Calu3 (cell line): ENCODE measurements around the gene CATSPERZ. TPM values are rescaled to one million over a fixed set of nuclear protein-coding genes. Genes with fewer than 3 reads are reported as not detected.

Experiments used
- BruUV-seq: library from RNA; stranded (reverse); fragments of 400-500 nt; replicated peaks from 2 replicates; lab custom pipeline; 2021; lab: Mats Ljungman, UMichigan
- CTCF ChIA-PET: fragments of 300-600 bp; sonication (Branson Sonifier 250); formaldehyde crosslinking; loops from one replicate; lab custom pipeline; 2022; ENCODE audit warnings: antibody characterized with exemption; lab: Charles Lee
- DNase-seq: peaks from one replicate; pipeline ENCODE4 v3.0.0; 2022
- H3K27ac Mint-ChIP-seq: one replicate; pipeline ENCODE4 v1.8.0; 2022; ENCODE audit warnings: mixed read lengths; ENCODE audit not compliant: unreplicated experiment
- H3K27me3 Mint-ChIP-seq: one replicate; pipeline ENCODE4 v1.8.0; 2022; ENCODE audit warnings: mixed read lengths; ENCODE audit not compliant: unreplicated experiment
- H3K36me3 Mint-ChIP-seq: one replicate; pipeline ENCODE4 v1.8.0; 2022; ENCODE audit warnings: mild to moderate bottlenecking, moderate library complexity, mixed read lengths; ENCODE audit not compliant: insufficient read depth, unreplicated experiment
- H3K4me1 Mint-ChIP-seq: one replicate; pipeline ENCODE4 v1.8.0; 2022; ENCODE audit warnings: mild to moderate bottlenecking, low read depth, mixed read lengths; ENCODE audit not compliant: unreplicated experiment
- H3K4me3 Mint-ChIP-seq: one replicate; pipeline ENCODE4 v1.8.0; 2022; ENCODE audit warnings: mild to moderate bottlenecking, low read depth, moderate library complexity, mixed read lengths; ENCODE audit not compliant: unreplicated experiment
- H3K9me3 Mint-ChIP-seq: one replicate; pipeline ENCODE4 v1.8.0; 2022; ENCODE audit warnings: low read depth, mixed read lengths; ENCODE audit not compliant: unreplicated experiment
- CTCF ChIP-seq: fragments of 200-600 bp; IDR thresholded peaks from one replicate; pipeline ENCODE4 v1.8.0; 2022; ENCODE audit warnings: antibody characterized with exemption; ENCODE audit not compliant: unreplicated experiment
- intact Hi-C: fragments of 100-400 bp; cut with micrococcal nuclease; formaldehyde crosslinking; loops from one replicate; pipeline ENCODE4 v1.10.0; 2022; ENCODE audit not compliant: unreplicated experiment
- total RNA-seq: library from RNA; stranded (reverse); gene quantifications from 2 replicates; pipeline ENCODE4 v1.2.3, GENCODE V29; 2022

The CATSPERZ gene
- total RNA-seq, 1 experiment from 2014 or later = 0.85 TPM

DNA sequence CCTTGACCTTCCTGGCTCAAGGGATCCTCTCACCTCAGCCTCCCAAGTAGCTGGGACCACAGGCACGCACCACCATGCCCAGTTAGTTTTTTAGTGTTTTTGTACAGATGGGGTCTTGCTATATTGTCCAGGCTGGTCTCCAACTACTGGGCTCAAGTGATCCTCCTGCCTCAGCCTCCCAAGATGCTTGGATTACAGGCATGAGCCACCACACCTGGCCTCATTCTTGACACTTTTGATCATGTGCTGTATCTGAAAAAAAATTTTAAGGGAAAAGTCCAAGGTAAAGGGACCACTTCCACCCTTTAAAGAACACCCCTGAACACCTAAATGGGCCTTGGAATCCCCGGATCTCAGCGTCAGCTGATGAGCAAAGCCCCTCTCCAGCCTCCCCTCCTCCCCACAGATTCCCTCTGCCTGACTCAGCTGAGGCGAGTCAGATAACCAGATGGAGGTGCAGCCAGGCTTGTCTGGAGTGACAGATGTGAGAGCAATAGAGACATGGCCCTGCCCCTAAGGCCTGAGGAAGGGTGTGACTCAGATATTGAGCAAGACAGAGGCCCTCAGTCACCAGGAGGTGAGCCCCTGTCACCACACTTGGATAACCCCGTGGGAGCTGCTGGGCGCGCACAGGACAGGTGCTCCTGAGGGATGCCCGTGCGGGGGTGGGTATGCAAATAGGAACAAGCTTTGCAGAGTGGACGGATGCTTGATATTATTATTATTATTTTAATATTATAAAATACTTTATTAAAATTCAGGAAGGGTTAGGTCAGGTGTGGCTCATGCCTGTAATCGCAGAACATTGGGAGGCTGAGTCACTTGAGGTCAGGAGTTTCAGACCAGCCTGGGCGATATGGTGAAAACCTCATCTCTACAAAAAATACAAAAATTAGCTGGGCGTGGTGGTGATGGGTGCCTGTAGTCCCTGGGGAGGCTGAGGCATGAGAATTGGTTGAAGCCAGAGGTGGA, 34.9 kb downstream of the CATSPERZ start:
- BruUV-seq = no TSS peak
- H3K4me1 Mint-ChIP-seq = peaks cover 24% of the 10 kb centered on the region
- H3K27ac Mint-ChIP-seq = peak overlapping the region; percentile 57
- peak overlapping the region; percentile 7 for H3K4me3 Mint-ChIP-seq
- H3K9me3 Mint-ChIP-seq = no peaks in the 10 kb centered on the region
- TF ChIP-seq CTCF = no peak
- H3K27me3 Mint-ChIP-seq = no peaks in the 10 kb centered on the region
- DNase-seq = peak; percentile 87
- CTCF ChIA-PET = interaction anchor here (1.3 to 1.5 kb wide), 2 partner anchors 17 to 20 kb away, joined by 7 to 17 read pairs; partner anchors contain the start of genes PRDX5 and TRMT112
- intact Hi-C loops = no loop called here
- H3K36me3 Mint-ChIP-seq = peaks cover 8% of the 10 kb centered on the region

- H3K9me3 Mint-ChIP-seq = no peaks in the 10 kb centered on the region
- BruUV-seq = no TSS peak
- TF ChIP-seq CTCF = no peak
- H3K36me3 Mint-ChIP-seq = peaks cover 8% of the 10 kb centered on the region
- H3K4me1 Mint-ChIP-seq = peaks cover 14% of the 10 kb centered on the region
- no peak overlapping the region for H3K4me3 Mint-ChIP-seq
- intact Hi-C loops = no loop called here
- H3K27me3 Mint-ChIP-seq = no peaks in the 10 kb centered on the region
- H3K27ac Mint-ChIP-seq = no peak overlapping the region
- DNase-seq = no peak
- CTCF ChIA-PET = interaction anchor here (0.7 to 0.8 kb wide), 2 partner anchors 17 to 20 kb away, joined by 3 to 7 read pairs; partner anchors contain the start of gene PRDX5
Observed at GRCh38 chr11:64337538-64338249, 37.5 kb downstream of the CATSPERZ start.

- Mint-ChIP-seq H3K36me3 (peaks cover 8% of the 10 kb centered on the region), H3K27me3 (no peaks in the 10 kb centered on the region), H3K9me3 (no peaks in the 10 kb centered on the region), H3K4me1 (peaks cover 14% of the 10 kb centered on the region), H3K4me3 (no peak overlapping the region), H3K27ac (no peak overlapping the region)
- no peak for TF ChIP-seq CTCF
- intact Hi-C loops = no loop called here
- no TSS peak for BruUV-seq
- no peak for DNase-seq
- CTCF ChIA-PET = interaction anchor here (0.7 kb wide), 1 partner anchor 21 kb away, joined by 3 read pairs; the partner anchor contains the start of gene PRDX5
Observed at GRCh38 chr11:64338716-64339115, 38.6 kb downstream of the CATSPERZ start.

DNA sequence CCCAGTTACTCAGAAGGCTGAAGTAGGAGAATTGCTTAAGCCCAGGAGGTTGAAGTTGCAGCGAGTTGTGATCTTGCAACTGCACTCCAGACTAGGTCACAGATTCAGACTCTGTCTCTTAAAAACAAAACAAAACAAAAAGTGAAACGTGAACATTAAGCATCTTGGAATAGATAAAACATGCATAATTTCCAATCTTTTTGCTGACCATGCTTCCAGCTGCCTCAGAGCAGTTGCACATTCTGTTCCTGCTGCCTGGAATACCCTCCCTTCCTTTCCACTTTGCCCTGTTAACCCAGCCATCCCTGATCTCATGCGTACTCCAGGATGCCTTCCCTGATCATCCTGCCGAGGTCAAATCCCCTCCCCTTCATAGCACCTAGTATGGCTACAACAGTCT, 39.1 kb downstream of the CATSPERZ start:
- Mint-ChIP-seq H3K4me3 (no peak overlapping the region), H3K27me3 (no peaks in the 10 kb centered on the region), H3K36me3 (peaks cover 8% of the 10 kb centered on the region), H3K9me3 (no peaks in the 10 kb centered on the region), H3K4me1 (peaks cover 14% of the 10 kb centered on the region), H3K27ac (no peak overlapping the region)
- BruUV-seq = no TSS peak
- CTCF ChIA-PET = no interaction called here
- TF ChIP-seq CTCF = no peak
- no peak for DNase-seq
- intact Hi-C loops = no loop called here
